ENCODE data around the gene ARSB.

DNA sequence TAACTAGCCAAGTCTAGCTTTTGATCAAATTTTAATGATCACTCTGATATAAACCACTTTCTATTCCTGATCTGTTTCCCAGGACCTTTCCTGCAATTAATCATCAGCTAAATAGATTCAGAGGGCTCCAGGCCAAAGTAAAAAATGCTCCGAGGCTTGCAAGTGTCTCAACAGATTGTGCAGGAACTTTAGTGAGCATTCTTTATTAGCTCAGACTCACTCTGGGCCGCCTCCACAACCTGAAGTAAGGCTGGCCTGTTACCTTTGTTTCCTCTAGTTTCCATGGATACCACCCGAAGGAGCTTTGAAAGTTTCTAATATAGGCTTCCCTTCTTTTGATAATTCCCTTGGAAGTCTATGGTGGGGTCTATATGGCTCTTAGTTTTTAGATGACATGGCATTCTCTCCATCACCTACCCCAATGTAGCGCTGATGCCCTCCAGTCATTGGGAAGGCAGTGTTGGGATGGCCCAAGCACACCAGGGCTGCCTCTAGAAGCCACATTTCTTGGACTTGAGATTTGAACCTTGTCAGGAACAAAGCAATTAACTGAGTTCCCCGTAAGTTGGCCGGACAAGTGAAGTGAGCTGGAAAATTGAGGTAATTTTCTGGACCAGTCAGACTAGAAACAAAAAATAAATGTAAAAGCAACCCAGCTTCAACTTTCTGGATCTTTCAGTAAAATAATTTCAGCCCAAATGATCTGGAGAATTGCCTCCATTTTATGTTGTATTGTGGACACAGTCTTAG lies 238.9 kb downstream of the ARSB start:
- TF ChIP-seq, protein P1, sequence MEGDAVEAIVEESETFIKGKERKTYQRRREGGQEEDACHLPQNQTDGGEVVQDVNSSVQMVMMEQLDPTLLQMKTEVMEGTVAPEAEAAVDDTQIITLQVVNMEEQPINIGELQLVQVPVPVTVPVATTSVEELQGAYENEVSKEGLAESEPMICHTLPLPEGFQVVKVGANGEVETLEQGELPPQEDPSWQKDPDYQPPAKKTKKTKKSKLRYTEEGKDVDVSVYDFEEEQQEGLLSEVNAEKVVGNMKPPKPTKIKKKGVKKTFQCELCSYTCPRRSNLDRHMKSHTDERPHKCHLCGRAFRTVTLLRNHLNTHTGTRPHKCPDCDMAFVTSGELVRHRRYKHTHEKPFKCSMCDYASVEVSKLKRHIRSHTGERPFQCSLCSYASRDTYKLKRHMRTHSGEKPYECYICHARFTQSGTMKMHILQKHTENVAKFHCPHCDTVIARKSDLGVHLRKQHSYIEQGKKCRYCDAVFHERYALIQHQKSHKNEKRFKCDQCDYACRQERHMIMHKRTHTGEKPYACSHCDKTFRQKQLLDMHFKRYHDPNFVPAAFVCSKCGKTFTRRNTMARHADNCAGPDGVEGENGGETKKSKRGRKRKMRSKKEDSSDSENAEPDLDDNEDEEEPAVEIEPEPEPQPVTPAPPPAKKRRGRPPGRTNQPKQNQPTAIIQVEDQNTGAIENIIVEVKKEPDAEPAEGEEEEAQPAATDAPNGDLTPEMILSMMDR (IDR thresholded peaks at IDR 0.05) = no peak
- TF ChIP-seq ZFX (IDR thresholded peaks at IDR 0.05; ENCODE audit: borderline replicate concordance) = no peak

Measured in 22Rv1 (cell line).